ENCODE measurements around the gene PYM1. TPM values are rescaled to one million over a fixed set of nuclear protein-coding genes. Genes with fewer than 3 reads are reported as not detected.

Gene PYM1
- total RNA-seq, 4 donors from 2014 or later = 28.6 to 48.2 (median 43.7) TPM

DNA sequence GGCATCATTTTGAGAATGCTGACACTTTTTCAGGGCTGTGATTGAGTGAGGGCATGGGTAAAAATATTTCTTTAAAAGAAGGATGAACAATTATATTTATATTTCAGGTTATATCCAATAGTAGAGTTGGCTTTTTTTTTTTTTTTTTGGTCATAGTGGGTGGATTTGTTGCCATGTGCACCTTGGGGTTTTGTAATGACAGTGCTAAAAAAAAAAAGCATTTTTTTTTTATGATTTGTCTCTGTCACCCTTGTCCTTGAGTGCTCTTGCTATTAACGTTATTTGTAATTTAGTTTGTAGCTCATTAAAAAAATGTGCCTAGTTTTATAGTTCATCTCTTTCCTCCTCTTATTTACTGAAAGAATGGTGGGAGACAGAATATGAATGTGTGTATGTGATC, 44.8 kb upstream of the PYM1 start:
- H3K4me1 ChIP-seq = peaks cover 13 to 23% of the 10 kb centered on the region in 2 donors
- intact Hi-C loops (cut with DNase I) = no loop called here

DNA sequence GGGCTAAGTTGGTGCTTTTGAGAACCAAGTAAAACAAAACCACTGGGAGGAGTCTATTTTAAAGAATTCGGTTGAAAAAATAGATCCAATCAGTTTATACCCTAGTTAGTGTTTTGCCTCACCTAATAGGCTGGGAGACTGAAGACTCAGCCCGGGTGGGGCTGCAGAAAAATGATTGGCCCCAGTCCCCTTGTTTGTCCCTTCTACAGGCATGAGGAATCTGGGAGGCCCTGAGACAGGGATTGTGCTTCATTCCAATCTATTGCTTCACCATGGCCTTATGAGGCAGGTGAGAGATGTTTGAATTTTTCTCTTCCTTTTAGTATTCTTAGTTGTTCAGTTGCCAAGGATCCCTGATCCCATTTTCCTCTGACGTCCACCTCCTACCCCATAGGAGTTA, 44.3 kb upstream of the PYM1 start:
- H3K27ac ChIP-seq = peak overlapping the region in 2 of 3 donors; percentile 72 to 88
- 50 to 54% methylated on average over 3 of the region's 3 CpGs for WGBS, 2 donors
- peak; percentile 17 to 19 for DNase-seq
- intact Hi-C loops (cut with DNase I) = no loop called here
- no peaks in the 10 kb centered on the region for H3K36me3 ChIP-seq
- H3K4me3 ChIP-seq (replicated peaks in 1 of 3) = no peak overlapping the region
- no peaks in the 10 kb centered on the region for H3K27me3 ChIP-seq
- no peaks in the 10 kb centered on the region for H3K9me3 ChIP-seq
- TF ChIP-seq POLR2A (IDR thresholded peaks at IDR 0.05) = peak in 1 of 2 donors; percentile 8
- TF ChIP-seq, protein P1, sequence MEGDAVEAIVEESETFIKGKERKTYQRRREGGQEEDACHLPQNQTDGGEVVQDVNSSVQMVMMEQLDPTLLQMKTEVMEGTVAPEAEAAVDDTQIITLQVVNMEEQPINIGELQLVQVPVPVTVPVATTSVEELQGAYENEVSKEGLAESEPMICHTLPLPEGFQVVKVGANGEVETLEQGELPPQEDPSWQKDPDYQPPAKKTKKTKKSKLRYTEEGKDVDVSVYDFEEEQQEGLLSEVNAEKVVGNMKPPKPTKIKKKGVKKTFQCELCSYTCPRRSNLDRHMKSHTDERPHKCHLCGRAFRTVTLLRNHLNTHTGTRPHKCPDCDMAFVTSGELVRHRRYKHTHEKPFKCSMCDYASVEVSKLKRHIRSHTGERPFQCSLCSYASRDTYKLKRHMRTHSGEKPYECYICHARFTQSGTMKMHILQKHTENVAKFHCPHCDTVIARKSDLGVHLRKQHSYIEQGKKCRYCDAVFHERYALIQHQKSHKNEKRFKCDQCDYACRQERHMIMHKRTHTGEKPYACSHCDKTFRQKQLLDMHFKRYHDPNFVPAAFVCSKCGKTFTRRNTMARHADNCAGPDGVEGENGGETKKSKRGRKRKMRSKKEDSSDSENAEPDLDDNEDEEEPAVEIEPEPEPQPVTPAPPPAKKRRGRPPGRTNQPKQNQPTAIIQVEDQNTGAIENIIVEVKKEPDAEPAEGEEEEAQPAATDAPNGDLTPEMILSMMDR (IDR thresholded peaks at IDR 0.05) = no peak
- H3K4me1 ChIP-seq = peaks cover 18 to 27% of the 10 kb centered on the region in 2 donors

More for the DNA sequence above, 44.8 kb upstream of the PYM1 start:
- Histone ChIP-seq H3K36me3 (no peaks in the 10 kb centered on the region), H3K4me3 (replicated peaks in 1 of 3) (peak overlapping the region in 1 of 3 donors; percentile 45), H3K9me3 (no peaks in the 10 kb centered on the region), H3K27me3 (no peaks in the 10 kb centered on the region), H3K27ac (peak overlapping the region; percentile 72 to 90 (median 88))
- DNase-seq = no peak
- WGBS, 2 donors = 44 to 68% methylated on average over 1 of the region's 1 CpG
- no peak for TF ChIP-seq POLR2A (IDR thresholded peaks at IDR 0.05)

DNA sequence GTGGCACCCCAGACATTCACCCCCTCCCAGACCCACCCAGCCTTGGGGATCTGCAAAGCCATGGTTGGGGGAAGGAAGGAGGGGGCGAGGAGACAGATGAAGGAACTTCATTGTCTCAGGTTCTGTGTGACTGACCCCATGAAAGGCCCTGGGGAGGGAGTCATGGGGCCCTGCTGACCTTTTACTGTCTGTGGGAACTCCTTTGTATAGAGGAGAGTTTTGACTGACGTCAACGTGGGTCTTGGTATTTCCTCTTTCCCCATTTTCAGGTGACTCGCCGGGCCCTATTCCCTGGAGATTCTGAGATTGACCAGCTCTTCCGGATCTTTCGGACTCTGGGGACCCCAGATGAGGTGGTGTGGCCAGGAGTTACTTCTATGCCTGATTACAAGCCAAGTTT, 43.1 kb upstream of the PYM1 start:
- Histone ChIP-seq H3K4me3 (replicated peaks in 1 of 3) (no peak overlapping the region), H3K27me3 (no peaks in the 10 kb centered on the region), H3K36me3 (no peaks in the 10 kb centered on the region), H3K9me3 (no peaks in the 10 kb centered on the region), H3K4me1 (peaks cover 22 to 23% of the 10 kb centered on the region in 2 donors), H3K27ac (no peak overlapping the region)
- 88 to 97% methylated on average over 7 of the region's 7 CpGs for WGBS, 2 donors
- intact Hi-C loops (cut with DNase I) = no loop called here
- no peak for DNase-seq
- no peak for TF ChIP-seq POLR2A (IDR thresholded peaks at IDR 0.05)
- TF ChIP-seq, protein P1 (IDR thresholded peaks at IDR 0.05) = no peak

DNA sequence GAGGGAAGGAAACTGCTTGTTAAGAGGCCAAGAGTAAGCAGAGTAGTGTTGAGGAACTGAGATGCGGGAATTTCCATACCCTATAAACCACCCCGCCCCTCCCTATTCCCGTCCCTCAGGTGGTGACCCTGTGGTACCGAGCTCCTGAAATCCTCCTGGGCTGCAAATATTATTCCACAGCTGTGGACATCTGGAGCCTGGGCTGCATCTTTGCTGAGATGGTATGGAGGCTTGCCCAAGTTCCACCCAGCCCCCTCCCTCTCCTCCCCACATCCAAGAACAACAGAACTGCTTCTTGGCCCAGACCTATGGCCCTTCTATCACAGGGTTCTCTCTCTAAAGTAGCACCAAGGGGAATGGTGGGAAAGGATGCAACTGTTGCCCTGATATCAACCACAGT, 41.7 kb upstream of the PYM1 start:
- intact Hi-C loops (cut with DNase I) = no loop called here
- no peak for DNase-seq
- H3K27me3 ChIP-seq = no peaks in the 10 kb centered on the region
- no peak for TF ChIP-seq POLR2A (IDR thresholded peaks at IDR 0.05)
- TF ChIP-seq, protein P1 (IDR thresholded peaks at IDR 0.05) = no peak
- H3K27ac ChIP-seq = no peak overlapping the region
- no peaks in the 10 kb centered on the region for H3K36me3 ChIP-seq
- peaks cover 16 to 18% of the 10 kb centered on the region in 2 donors for H3K4me1 ChIP-seq
- H3K4me3 ChIP-seq (replicated peaks in 1 of 3) = no peak overlapping the region
- WGBS, 2 donors = 90 to 95% methylated on average over 4 of the region's 4 CpGs
- H3K9me3 ChIP-seq = no peaks in the 10 kb centered on the region

DNA sequence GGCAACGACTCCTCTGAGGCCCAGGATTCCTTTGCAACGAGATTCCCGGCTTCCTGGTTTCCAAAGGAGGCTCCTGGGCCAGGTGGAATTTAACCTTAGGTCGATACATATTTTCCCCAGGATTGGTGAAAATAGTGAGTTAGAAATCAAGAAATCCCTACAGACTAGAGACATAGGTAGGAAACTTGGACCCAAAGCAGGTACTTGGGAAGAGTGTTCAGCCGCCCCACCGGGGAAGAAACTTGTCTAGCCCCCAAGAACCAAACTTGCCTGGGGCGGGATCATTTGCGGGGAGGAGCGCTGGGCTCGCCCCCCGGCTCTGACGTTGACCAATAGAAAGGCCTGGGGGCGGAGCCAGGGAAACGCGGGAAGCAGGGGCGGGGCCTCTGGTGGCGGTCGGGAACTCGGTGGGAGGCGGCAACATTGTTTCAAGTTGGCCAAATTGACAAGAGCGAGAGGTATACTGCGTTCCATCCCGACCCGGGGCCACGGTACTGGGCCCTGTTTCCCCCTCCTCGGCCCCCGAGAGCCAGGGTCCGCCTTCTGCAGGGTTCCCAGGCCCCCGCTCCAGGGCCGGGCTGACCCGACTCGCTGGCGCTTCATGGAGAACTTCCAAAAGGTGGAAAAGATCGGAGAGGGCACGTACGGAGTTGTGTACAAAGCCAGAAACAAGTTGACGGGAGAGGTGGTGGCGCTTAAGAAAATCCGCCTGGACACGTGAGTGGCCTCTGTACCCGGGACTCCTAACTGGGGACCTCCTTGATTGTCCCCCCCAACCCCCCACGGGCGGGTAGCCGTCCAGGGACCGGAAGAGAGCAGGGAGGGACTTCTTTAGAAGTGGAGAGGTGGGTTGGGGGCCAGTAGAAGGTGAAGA, 39.0 kb upstream of the PYM1 start, which contains the start of gene CDK2:
CDK2 (plus strand) TSS at position 423 of the 874 bp plus-strand sequence; CDS start at position 602, 179 bp downstream.
- H3K36me3 ChIP-seq = no peaks in the 10 kb centered on the region
- peak in 1 of 2 donors; percentile 80 for TF ChIP-seq POLR2A (IDR thresholded peaks at IDR 0.05)
- TF ChIP-seq, protein P1 (IDR thresholded peaks at IDR 0.05) = no peak
- peaks cover 11 to 13% of the 10 kb centered on the region in 2 donors for H3K4me1 ChIP-seq
- peak within 1 kb of the TSS; percentile 12 to 65 (median 53) for H3K4me3 ChIP-seq (replicated peaks in 1 of 3)
- H3K27ac ChIP-seq = peak within 1 kb of the TSS; percentile 22 to 69 (median 50)
- 0 to 1% methylated on average over 24 to 43 of the region's 45 CpGs for WGBS, 2 donors
- H3K9me3 ChIP-seq = no peaks in the 10 kb centered on the region
- H3K27me3 ChIP-seq = no peaks in the 10 kb centered on the region
- DNase-seq = peak; percentile 95
- intact Hi-C loops (cut with DNase I) = no loop called here

All from thyroid gland (tissue), 4 donors.